Testis (tissue), 2 donors: ENCODE results near the gene RCHY1.

Experiments
- CTCF ChIP-seq, 3 experiments: fragments of 450-650 bp in 2 of 3; fragments of 200-600 bp in 1 of 3; sonication (generic) in 1 of 3; IDR thresholded peaks; one replicate each; pipeline ENCODE4 v1.5.1; 2016 to 2019; ENCODE audit warnings: antibody characterized with exemption in 3 of 3, mild to moderate bottlenecking in 2 of 3, moderate library complexity in 1 of 3
- POLR2A ChIP-seq: fragments of 450-650 bp; IDR thresholded peaks from one replicate; pipeline ENCODE4 v1.6.1; 2017; ENCODE audit warnings: antibody characterized with exemption, mild to moderate bottlenecking, moderate library complexity

GRCh38 chr4:75502671-75503070 lies 11.5 kb downstream of the RCHY1 start:
- TF ChIP-seq CTCF (IDR thresholded peaks at IDR 0.05) (no peak), POLR2A (no peak)
